Endodermal cell (in vitro differentiated cells): ENCODE measurements around the gene ZFAND2B. TPM values are rescaled to one million over a fixed set of nuclear protein-coding genes. Genes with fewer than 3 reads are reported as not detected.

ENCODE experiments used
- DNase-seq: peaks from one replicate; pipeline ENCODE4 v3.0.0-alpha.2; 2017
- H3K27ac ChIP-seq: 2 replicates; pipeline ENCODE4 v1.5.1; 2013; ENCODE audit warnings: mild to moderate bottlenecking, low read depth, low read length, moderate library complexity
- H3K27me3 ChIP-seq: 2 replicates; pipeline ENCODE4 v1.6.1; 2013; ENCODE audit warnings: mild to moderate bottlenecking, low read length, moderate library complexity; ENCODE audit not compliant: insufficient read depth, control insufficient read depth, poor library complexity, severe bottlenecking
- H3K36me3 ChIP-seq: 2 replicates; pipeline ENCODE4 v1.7.0; 2013; ENCODE audit warnings: mild to moderate bottlenecking, low read length, moderate library complexity; ENCODE audit not compliant: control insufficient read depth, insufficient read depth
- H3K4me1 ChIP-seq: one replicate; pipeline ENCODE4 v1.7.0; 2013; ENCODE audit warnings: low read length; ENCODE audit not compliant: control insufficient read depth, insufficient read depth
- H3K4me3 ChIP-seq: 2 replicates; pipeline ENCODE4 v1.5.1; 2013; ENCODE audit warnings: mild to moderate bottlenecking, low read length, moderate library complexity
- H3K9ac ChIP-seq: 2 replicates; pipeline ENCODE4 v1.6.1; 2013; ENCODE audit warnings: mild to moderate bottlenecking, low read length, moderate library complexity; ENCODE audit not compliant: poor library complexity, severe bottlenecking; ENCODE audit errors: extremely low read depth
- H3K9me3 ChIP-seq: 2 replicates; pipeline ENCODE4 v1.6.1; 2013; ENCODE audit warnings: mild to moderate bottlenecking, low read length, moderate library complexity; ENCODE audit not compliant: control insufficient read depth
- H3K27ac Mint-ChIP-seq: 2 replicates; pipeline ENCODE4 v1.8.0; 2020; ENCODE audit warnings: mixed read lengths
- H3K27me3 Mint-ChIP-seq: 2 replicates; pipeline ENCODE4 v1.8.0; 2021; ENCODE audit warnings: mild to moderate bottlenecking, mixed read lengths; ENCODE audit not compliant: insufficient read depth
- H3K36me3 Mint-ChIP-seq: 2 replicates; pipeline ENCODE4 v1.8.0; 2020; ENCODE audit warnings: low read depth, mixed read lengths
- H3K4me1 Mint-ChIP-seq: 2 replicates; pipeline ENCODE4 v1.8.0; 2020; ENCODE audit warnings: mixed read lengths
- H3K4me3 Mint-ChIP-seq: 2 replicates; pipeline ENCODE4 v1.8.0; 2020; ENCODE audit warnings: mild to moderate bottlenecking, moderate library complexity, mixed read lengths
- H3K9me3 Mint-ChIP-seq: 2 replicates; pipeline ENCODE4 v1.8.0; 2020; ENCODE audit warnings: mild to moderate bottlenecking, mixed read lengths
- CTCF ChIP-seq: fragments of 200-600 bp; sonication (generic); conservative IDR thresholded peaks from 2 replicates; pipeline ENCODE4 v1.5.0; 2021; ENCODE audit warnings: antibody characterized with exemption, mild to moderate bottlenecking
- WGBS, 2 experiments: methylation state at CpG; one replicate each; pipeline versions ENCODE4 v1.1.5 to v1.1.7; 2013; ENCODE audit warnings: missing lambda C conversion rate in 2 of 2, mixed read lengths in 1 of 2; ENCODE audit not compliant: insufficient coverage in 1 of 2, insufficient read length in 1 of 2; 5-methylcytosine and 5-hydroxymethylcytosine counted together
- total RNA-seq, 2 donors: library from RNA; stranded (reverse); fragmentation: NEBNext Ultra II Directional in 1 of 2; extraction: Animal tissue kit (Norgen Biotek cat#: 25700) in 1 of 2; gene quantifications; 2 replicates in 1 of 2; 3 replicates in 1 of 2; pipeline ENCODE4 v1.2.1, GENCODE V29; 2021

The ZFAND2B gene
- total RNA-seq, 2 donors from 2014 or later, result 21.7 to 22.5 TPM

GRCh38 chr2:219207134-219207883 is 727 bp downstream of the ZFAND2B start:
- Mint-ChIP-seq H3K27me3 (peaks cover 9% of the 10 kb centered on the region), H3K4me1 (peaks cover 6% of the 10 kb centered on the region), H3K9me3 (peaks cover 4% of the 10 kb centered on the region), H3K4me3 (peak overlapping the region; percentile 68), H3K36me3 (peaks cover 29% of the 10 kb centered on the region), H3K27ac (peak overlapping the region; percentile 64)
- no peak for TF ChIP-seq CTCF
- no peak for DNase-seq
- no peak overlapping the region for H3K27ac ChIP-seq
- WGBS, 2 experiments, result 32 to 41% methylated on average over 15 to 22 of the region's 22 CpGs
- H3K9me3 ChIP-seq, result no peaks in the 10 kb centered on the region
- H3K4me3 ChIP-seq, result peak overlapping the region; percentile 77
- no peaks in the 10 kb centered on the region for H3K27me3 ChIP-seq
- no peaks in the 10 kb centered on the region for H3K4me1 ChIP-seq
- H3K36me3 ChIP-seq, result peaks cover 33% of the 10 kb centered on the region
- H3K9ac ChIP-seq, result peak overlapping the region; percentile 7

- peak overlapping the region; percentile 77 for H3K4me3 ChIP-seq
- H3K27ac ChIP-seq, result no peak overlapping the region
- peaks cover 4% of the 10 kb centered on the region for H3K9me3 Mint-ChIP-seq
- H3K9ac ChIP-seq, result no peak overlapping the region
- no peaks in the 10 kb centered on the region for H3K4me1 ChIP-seq
- H3K9me3 ChIP-seq, result no peaks in the 10 kb centered on the region
- peaks cover 40% of the 10 kb centered on the region for H3K36me3 ChIP-seq
- DNase-seq, result no peak
- no peaks in the 10 kb centered on the region for H3K27me3 ChIP-seq
- TF ChIP-seq CTCF, result no peak
- peaks cover 8% of the 10 kb centered on the region for H3K27me3 Mint-ChIP-seq
- 94 to 97% methylated on average over 10 to 17 of the region's 17 CpGs for WGBS, 2 experiments
- peaks cover 6% of the 10 kb centered on the region for H3K4me1 Mint-ChIP-seq
- H3K36me3 Mint-ChIP-seq, result peaks cover 33% of the 10 kb centered on the region
- H3K27ac Mint-ChIP-seq, result no peak overlapping the region
- H3K4me3 Mint-ChIP-seq, result peak overlapping the region; percentile 68
These were observed 1.5 kb downstream of the ZFAND2B start for GRCh38 chr2:219207884-219208740.

GRCh38 chr2:219209236-219210195 is 2.9 kb downstream of the ZFAND2B start:
- Mint-ChIP-seq H3K27ac (no peak overlapping the region), H3K9me3 (peaks cover 1% of the 10 kb centered on the region), H3K27me3 (peaks cover 2% of the 10 kb centered on the region), H3K36me3 (peaks cover 44% of the 10 kb centered on the region), H3K4me1 (peaks cover 6% of the 10 kb centered on the region), H3K4me3 (no peak overlapping the region)
- TF ChIP-seq CTCF, result no peak
- H3K36me3 ChIP-seq, result peaks cover 54% of the 10 kb centered on the region
- H3K4me3 ChIP-seq, result no peak overlapping the region
- WGBS, 2 experiments, result 92 to 95% methylated on average over 11 to 18 of the region's 18 CpGs
- H3K27ac ChIP-seq, result no peak overlapping the region
- no peaks in the 10 kb centered on the region for H3K4me1 ChIP-seq
- H3K27me3 ChIP-seq, result no peaks in the 10 kb centered on the region
- no peaks in the 10 kb centered on the region for H3K9me3 ChIP-seq
- no peak for DNase-seq
- no peak overlapping the region for H3K9ac ChIP-seq
